A549 (cell line): ENCODE measurements around the gene SPATA6L.

Source experiments
- CHD2 ChIP-seq: fragments of 150-350 bp; IDR thresholded peaks from 2 replicates; pipeline ENCODE4 v1.6.1; 2014; ENCODE audit warnings: low read length; ENCODE audit not compliant: partially characterized antibody
- JUNB ChIP-seq: fragments of >200 bp; sonication (Bioruptor Twin); formaldehyde crosslinking; IDR thresholded peaks from 2 replicates; pipeline ENCODE4 v1.6.1; 2016
- KDM1A ChIP-seq: fragments of 200-600 bp; sonication (generic); IDR thresholded peaks from 2 replicates; pipeline ENCODE4 v1.6.1; 2016; ENCODE audit warnings: low read depth, mild to moderate bottlenecking
- KDM5A ChIP-seq: fragments of 200-600 bp; sonication (generic); IDR thresholded peaks from 2 replicates; pipeline ENCODE4 v1.6.1; 2016; ENCODE audit warnings: antibody characterized with exemption, mild to moderate bottlenecking
- MAFK ChIP-seq: fragments of 450-650 bp; IDR thresholded peaks from 2 replicates; pipeline ENCODE4 v1.6.1; 2014; ENCODE audit not compliant: partially characterized antibody
- POLR2A ChIP-seq: IDR thresholded peaks from 2 replicates; pipeline ENCODE4 v1.6.1; 2012; ENCODE audit warnings: mild to moderate bottlenecking, low read length
- RCOR1 ChIP-seq: fragments of 150-350 bp; IDR thresholded peaks from 2 replicates; pipeline ENCODE4 v1.6.1; 2014; ENCODE audit warnings: antibody characterized with exemption, low read length, low read depth
- SMC3 ChIP-seq: fragments of >200 bp; sonication (Bioruptor Twin); formaldehyde crosslinking; IDR thresholded peaks from 3 replicates; pipeline ENCODE4 v1.6.1; 2018; ENCODE audit warnings: inconsistent platforms
- TP53 ChIP-seq: fragments of 250-450 bp; sonication (Bioruptor Pico); IDR thresholded peaks from 2 replicates; pipeline ENCODE4 v1.5.0; 2021; ENCODE audit warnings: mild to moderate bottlenecking, moderate library complexity
- TF ChIP-seq, protein P1 (sequence below): fragments of >200 bp; sonication (Bioruptor Twin); formaldehyde crosslinking; IDR thresholded peaks from 3 replicates; pipeline ENCODE4 v1.5.1; 2016
- TF ChIP-seq, protein P2 (sequence below): fragments of 450-650 bp; IDR thresholded peaks from 2 replicates; pipeline ENCODE4 v1.6.1; 2014; ENCODE audit warnings: antibody characterized with exemption
- TF ChIP-seq, protein P3 (sequence below): IDR thresholded peaks from 2 replicates; pipeline ENCODE4 v1.6.1; 2012
- TF ChIP-seq, protein P4 (sequence below): fragments of 150-350 bp; IDR thresholded peaks from 2 replicates; pipeline ENCODE4 v1.6.1; 2014; ENCODE audit warnings: low read depth, mild to moderate bottlenecking, low read length

DNA sequence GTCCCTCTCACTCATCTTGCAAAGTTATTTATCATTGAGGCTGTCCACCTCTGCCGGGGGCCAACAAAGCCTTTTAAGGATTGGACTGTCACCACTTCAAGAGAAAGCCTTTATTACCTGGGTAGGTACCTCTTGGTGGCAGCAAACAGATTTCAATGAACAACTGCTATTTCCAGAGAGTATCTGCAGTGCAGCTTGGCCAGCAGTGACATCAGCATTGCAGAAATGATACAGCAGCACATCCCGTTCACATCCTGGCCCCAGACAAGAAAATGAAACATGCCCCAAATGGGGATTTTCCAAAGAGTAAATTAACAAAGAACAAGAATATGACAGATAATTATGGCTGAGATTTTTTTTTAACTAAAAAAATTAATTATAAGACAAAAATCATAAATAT is 2.3 kb upstream of the SPATA6L start:
- TF ChIP-seq, protein P1, sequence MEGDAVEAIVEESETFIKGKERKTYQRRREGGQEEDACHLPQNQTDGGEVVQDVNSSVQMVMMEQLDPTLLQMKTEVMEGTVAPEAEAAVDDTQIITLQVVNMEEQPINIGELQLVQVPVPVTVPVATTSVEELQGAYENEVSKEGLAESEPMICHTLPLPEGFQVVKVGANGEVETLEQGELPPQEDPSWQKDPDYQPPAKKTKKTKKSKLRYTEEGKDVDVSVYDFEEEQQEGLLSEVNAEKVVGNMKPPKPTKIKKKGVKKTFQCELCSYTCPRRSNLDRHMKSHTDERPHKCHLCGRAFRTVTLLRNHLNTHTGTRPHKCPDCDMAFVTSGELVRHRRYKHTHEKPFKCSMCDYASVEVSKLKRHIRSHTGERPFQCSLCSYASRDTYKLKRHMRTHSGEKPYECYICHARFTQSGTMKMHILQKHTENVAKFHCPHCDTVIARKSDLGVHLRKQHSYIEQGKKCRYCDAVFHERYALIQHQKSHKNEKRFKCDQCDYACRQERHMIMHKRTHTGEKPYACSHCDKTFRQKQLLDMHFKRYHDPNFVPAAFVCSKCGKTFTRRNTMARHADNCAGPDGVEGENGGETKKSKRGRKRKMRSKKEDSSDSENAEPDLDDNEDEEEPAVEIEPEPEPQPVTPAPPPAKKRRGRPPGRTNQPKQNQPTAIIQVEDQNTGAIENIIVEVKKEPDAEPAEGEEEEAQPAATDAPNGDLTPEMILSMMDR, result no peak
- TF ChIP-seq, protein P2, sequence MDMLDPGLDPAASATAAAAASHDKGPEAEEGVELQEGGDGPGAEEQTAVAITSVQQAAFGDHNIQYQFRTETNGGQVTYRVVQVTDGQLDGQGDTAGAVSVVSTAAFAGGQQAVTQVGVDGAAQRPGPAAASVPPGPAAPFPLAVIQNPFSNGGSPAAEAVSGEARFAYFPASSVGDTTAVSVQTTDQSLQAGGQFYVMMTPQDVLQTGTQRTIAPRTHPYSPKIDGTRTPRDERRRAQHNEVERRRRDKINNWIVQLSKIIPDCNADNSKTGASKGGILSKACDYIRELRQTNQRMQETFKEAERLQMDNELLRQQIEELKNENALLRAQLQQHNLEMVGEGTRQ, result no peak
- TF ChIP-seq SMC3, result no peak
- TF ChIP-seq POLR2A, result no peak
- no peak for TF ChIP-seq KDM5A
- no peak for TF ChIP-seq KDM1A
- TF ChIP-seq, protein P3, sequence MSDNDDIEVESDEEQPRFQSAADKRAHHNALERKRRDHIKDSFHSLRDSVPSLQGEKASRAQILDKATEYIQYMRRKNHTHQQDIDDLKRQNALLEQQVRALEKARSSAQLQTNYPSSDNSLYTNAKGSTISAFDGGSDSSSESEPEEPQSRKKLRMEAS, result no peak
- no peak for TF ChIP-seq MAFK
- no peak for TF ChIP-seq CHD2
- TF ChIP-seq, protein P4, sequence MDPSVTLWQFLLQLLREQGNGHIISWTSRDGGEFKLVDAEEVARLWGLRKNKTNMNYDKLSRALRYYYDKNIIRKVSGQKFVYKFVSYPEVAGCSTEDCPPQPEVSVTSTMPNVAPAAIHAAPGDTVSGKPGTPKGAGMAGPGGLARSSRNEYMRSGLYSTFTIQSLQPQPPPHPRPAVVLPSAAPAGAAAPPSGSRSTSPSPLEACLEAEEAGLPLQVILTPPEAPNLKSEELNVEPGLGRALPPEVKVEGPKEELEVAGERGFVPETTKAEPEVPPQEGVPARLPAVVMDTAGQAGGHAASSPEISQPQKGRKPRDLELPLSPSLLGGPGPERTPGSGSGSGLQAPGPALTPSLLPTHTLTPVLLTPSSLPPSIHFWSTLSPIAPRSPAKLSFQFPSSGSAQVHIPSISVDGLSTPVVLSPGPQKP, result no peak
- TF ChIP-seq TP53, result no peak
- TF ChIP-seq RCOR1, result no peak
- no peak for TF ChIP-seq JUNB
